ENCODE data around the gene PROKR2.

PROKR2 gene

DNA sequence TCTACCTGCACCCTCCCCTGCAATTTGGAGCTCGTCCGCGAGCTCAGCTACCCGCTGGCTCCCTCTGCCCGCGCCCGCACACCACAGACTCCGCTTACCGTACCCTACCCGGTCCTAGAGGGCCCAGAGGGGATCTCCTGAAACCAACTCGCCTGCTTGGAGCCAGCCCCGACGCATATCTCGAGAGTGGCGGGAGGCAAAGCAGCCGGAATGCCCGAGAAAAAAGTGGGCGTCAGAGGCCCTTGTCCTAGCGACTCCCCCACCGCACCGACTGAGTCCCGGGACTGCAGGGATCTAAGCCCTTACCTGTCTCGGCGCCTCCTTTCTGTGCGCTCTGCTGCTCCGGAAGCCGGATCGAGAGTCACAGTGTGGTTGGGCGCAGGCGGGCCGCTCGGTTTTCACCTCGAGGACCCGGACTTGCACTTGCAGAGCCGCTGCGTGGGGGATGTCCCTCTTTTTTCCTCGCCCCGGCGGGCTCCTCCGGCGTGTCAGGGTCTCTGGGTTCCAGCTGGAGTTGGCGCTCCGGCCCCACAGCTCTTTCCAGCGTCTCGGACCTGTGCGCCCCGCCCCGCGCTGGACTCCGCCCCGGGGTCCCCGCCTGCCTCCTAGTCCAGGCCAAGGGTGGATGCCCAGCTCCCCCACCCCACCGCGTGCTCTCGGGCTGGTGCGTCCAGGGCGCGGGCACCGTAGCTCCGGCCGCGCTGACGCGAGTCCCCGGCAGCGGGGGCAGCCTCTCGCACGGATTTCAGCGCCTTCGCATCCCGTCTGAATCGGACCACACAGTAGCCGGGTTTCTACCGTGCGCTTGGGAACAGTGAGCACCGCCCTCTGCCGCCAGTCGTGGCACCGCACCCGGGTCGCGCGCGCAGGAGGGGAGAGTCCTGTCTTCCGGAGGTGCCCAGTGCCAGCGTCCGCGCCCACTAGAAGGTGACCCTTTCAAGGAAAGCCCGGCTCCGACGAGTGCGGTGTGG lies at the start of gene PROKR2:
PROKR2 (minus strand) TSS at position 767 of the 971 bp plus-strand sequence. CDS start 2,585 bp downstream, outside the sequence.
- DNase-seq = no peak

DNA sequence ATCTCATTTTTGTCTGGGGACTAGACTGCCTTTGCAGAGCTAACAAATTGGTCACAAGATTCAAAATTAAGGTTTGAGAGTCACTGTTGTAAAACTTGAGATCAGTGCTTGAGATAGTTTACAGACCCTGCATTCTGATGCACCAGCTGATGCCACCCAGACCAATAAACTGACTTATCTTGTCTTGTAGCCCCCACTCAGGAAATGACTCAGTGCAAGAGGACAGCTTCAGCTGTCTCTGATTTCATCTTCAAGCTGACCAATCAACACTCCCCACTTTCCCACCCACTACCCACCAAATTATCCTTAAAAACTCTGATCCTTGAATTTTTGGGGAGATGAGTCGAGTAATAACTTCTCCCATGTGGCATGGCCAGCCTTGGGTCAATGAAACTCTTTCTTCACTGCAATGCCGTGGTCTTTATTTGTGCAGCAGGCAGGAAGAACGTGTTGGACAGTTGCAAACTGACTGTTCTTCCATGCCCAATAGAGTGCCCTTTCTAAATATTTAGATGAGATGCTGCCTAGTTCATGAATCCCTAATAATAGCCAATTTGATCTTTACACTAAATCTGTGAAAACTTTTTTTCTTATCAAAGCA lies 48.3 kb upstream of the PROKR2 start:
- DNase-seq = no peak

- DNase-seq = no peak
Measured at GRCh38 chr20:5364136-5364821, 47.5 kb upstream of the PROKR2 start.

GRCh38 chr20:5362771-5363170 lies 46.0 kb upstream of the PROKR2 start:
- DNase-seq = no peak

GRCh38 chr20:5361176-5361575 lies 44.4 kb upstream of the PROKR2 start:
- DNase-seq = no peak

DNA sequence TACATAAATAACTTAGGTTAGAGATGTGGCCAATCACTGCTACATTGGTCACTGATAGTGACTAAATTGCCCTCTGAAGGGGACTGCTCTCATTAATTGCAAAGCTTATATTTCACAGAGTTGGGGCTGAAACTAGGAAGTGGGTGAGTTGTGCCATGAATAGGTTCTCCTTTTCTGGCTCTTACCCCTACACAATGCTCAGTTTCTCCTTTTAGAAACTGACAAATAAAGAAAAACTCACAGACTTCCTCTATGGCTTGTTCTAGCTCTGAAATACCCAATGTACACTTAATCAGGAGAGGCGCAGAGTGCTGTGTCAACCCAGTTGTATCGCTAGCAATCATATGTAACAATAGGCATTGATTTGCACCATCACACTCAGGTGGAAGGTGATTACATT lies 41.2 kb upstream of the PROKR2 start:
- DNase-seq = no peak

- no peak for DNase-seq
Measured at GRCh38 chr20:5356941-5357340, 40.2 kb upstream of the PROKR2 start.

DNA sequence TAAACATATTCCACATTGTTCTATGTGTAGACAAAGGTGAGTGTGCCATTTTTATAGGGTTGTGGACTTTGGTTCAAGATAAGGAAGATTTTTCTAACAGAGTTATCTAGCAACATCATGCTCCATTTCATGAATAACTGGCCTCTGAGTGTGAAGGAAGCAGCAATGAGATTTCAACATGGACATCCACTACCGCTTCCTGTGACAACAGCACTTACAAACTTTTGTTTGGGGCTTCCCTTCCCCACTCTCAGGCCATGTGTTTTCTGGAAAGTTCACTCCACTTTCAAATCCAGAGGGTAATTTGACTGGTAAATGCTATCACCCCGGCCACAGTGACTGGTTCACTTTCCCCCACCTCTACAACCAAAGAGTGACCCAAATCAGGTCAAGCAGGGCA lies 38.1 kb upstream of the PROKR2 start:
- no peak for DNase-seq

- DNase-seq = no peak
Measured at GRCh38 chr20:5353624-5354496, 37.1 kb upstream of the PROKR2 start.

DNA sequence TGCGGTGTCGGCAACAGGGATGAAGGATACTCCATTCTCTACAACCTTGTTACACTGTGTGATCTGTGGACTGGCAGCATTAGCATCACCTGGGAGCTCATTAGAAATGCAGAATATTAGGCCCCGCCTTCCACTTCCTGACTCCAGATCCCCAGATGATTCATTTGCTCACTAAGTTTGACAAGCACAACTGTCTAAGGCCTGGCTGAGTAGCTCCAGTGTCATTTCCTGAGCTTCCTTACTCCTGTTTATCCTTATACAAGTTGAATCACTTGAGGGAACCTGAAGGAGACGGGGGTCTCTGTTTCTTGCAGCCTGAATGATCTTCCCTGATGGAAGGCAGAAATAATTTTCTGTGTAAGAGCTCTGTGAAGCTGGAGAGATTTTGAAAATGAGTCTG lies 32.7 kb upstream of the PROKR2 start:
- no peak for DNase-seq

DNA sequence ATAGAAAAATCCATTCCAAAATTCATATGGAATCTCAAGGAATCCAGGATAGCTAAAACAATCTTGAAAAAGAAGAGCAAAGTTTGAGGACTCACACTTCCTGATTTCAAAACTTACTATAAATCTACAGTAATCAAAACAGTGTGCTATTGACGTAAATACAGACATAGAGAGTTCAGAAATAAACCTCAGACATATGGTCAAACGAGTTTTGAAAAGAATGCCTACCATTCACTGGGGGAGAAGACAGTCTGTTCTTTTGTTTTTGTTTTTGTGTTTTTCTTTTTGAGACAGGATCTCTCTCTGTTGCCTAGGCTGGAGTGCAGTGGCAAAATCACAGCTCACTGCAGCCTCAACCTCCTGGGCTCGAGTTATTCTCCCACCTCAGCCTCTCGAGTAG lies 25.3 kb upstream of the PROKR2 start:
- DNase-seq = no peak

DNA sequence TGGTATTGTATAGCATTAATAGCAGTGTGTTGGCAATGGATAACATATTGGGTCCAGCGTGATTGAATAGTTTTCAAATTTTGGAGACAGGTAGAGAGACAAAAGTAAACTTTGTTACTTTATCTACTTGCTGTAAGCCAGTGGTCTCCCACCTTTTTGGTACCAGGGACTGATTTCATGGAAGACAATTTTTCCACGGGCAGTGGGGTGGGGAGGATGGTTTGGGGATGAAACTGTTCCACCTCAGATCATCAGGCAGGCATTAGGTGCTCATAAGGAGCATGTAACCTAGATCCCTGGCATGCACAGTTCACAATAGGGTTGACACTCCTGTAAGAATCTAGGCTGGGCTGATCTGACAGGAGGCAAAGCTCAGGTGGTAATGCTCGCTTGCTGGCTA lies 14.6 kb upstream of the PROKR2 start:
- DNase-seq = no peak

- DNase-seq = no peak
Measured at GRCh38 chr20:5328268-5328667, 11.5 kb upstream of the PROKR2 start.

DNA sequence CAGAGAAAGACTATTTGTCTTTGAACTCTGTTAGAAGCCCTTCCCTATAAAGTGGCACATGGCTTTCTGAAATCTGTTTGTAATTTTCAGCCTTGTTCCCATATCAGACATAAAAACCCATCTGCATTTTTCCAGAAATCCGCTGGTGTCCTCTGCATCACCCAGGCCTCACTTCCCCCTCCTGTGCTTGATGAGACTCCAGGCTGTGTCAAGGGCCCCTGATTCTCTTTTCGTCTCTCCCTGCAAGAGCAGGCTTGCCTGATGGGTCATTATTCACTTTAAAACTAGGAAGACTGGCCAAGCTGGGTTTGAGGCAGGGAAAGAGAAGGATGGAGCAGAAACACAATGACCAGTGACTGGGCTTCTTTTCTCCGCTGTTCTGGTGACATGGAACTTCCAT lies 10.6 kb upstream of the PROKR2 start:
- no peak for DNase-seq

GRCh38 chr20:5315807-5316187 lies 957 bp downstream of the PROKR2 start:
- DNase-seq = no peak

DNA sequence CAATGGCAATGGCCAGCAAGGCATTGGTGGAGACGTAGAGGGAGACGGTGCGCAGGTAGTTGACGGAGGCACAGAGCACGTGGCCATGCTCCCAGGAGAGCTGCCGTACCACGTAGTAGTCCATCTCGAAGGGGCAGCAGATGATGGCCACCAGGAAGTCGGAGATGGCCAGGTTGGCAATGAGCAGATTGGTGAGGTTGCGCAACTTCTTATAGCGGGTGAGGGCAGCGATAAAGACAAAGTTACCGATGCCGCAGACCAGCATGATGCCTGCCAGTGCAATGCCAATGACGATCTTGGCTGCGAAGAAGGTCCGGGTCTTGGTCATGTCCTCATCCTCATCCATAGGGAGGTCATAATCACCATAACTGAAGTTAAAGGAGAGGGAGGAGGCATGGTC lies 2.8 kb downstream of the PROKR2 start:
- DNase-seq = no peak

- no peak for DNase-seq
Measured at GRCh38 chr20:5312518-5312917, 4.2 kb downstream of the PROKR2 start.

DNA sequence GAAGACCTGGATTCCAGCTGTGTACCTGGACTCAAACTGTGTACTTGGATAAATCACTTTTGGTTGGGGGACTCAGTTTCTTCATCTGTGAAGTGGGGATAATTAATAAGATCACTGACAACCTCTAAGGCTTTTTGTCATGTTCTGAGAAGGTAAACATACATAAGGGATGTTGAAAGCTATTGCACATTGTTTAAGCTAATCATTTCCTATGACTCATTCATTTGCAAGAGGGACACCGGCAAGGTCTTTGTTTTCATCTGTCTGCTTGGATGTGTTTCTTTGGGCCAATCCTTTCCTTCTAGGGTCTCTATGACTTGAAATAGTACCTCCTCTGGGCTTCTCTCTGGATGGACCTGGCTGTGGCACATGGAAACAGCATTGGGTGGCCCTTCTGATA lies 6.8 kb downstream of the PROKR2 start:
- no peak for DNase-seq

GRCh38 chr20:5298811-5299210 lies 17.9 kb downstream of the PROKR2 start:
- no peak for DNase-seq

DNA sequence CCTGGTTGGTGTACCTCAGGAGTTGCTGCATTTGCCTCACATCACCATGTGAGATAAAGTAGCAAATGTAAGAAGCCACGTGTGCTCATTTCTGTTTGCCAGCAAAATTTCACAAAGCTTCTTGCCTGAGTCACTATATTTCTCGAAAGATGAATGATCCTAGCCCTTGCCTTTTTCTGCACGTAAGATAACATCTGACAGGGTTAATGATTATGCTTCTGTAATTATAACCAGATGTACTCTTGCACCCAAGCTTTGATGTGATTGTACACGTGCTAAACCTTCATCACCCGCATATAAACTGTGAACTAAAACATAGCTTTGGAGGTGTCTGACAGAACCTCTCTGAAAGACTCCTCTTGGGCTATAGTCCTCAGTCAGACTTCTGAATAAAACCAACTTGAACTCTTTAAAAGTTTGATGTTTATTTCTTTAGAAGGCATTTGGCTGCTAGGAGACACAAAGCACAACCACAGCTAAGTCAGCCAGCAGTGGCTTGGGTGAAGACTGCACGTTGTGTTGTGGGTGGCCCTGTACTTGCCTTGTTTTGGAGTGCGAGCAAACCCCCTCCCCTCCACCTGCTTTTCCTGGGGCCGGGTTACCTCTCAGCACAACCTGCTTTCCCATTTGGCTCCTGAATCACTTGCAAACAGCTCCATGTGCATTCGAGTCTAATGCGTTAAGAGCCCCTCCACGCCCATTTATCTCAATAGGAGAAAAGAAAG lies 19.3 kb downstream of the PROKR2 start:
- DNase-seq = no peak

DNA sequence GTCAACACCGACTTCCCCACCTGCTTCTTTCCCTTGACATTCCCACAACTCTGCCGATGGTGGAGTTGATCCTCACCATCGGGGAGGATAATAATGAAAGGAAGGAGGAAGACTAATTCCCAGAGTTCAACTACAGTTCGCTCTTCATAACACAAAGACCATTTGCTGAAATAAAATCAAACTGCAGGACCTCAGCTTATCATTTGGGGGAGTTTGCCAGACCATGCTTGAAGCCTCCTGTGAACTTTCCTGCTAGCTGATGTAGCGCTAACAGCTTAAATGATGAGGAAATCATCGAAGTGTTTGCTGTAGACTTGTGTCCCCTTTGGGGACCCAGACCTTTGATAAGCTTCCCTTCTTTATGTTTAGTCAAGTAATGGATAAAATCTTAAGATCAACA lies 26.2 kb downstream of the PROKR2 start:
- no peak for DNase-seq

DNA sequence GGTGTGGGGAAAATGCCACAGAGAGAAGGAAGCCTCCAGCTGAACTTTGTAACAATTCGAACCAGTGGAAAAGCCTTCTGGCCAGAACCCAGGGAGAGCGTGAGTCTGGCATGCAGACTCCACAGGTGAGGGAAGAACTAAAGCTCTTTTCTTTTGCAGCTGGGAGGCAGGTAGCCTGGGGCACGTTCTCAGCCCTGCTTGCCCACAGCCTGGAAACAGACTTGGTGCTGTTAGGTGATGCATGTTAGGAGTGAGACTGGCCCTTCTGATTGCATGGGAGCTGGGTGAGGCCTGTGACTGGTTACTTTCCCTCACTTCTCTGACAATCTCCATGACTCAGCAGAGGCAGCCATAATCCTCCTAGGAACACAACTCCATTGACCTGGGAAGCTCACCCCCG lies 34.2 kb downstream of the PROKR2 start:
- no peak for DNase-seq

All from NCI-H774 (cell line).